Inflammatory macrophage treated with lipopolysaccharide for 1 hour (primary cell): ENCODE results near the gene USP17L5.
"Not testable (repeated sequence)": the region's sequence is repeated elsewhere in the genome, so short reads cannot be mapped to it uniquely, and the experiment has no call there.

Experiments
- DNase-seq, 2 donors: peaks; one replicate each; pipeline ENCODE4 v3.0.0-alpha.2; 2020 to 2022

The USP17L5 gene, protein sequence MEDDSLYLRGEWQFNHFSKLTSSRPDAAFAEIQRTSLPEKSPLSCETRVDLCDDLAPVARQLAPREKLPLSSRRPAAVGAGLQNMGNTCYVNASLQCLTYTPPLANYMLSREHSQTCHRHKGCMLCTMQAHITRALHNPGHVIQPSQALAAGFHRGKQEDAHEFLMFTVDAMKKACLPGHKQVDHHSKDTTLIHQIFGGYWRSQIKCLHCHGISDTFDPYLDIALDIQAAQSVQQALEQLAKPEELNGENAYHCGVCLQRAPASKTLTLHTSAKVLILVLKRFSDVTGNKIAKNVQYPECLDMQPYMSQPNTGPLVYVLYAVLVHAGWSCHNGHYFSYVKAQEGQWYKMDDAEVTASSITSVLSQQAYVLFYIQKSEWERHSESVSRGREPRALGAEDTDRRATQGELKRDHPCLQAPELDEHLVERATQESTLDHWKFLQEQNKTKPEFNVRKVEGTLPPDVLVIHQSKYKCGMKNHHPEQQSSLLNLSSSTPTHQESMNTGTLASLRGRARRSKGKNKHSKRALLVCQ

DNA sequence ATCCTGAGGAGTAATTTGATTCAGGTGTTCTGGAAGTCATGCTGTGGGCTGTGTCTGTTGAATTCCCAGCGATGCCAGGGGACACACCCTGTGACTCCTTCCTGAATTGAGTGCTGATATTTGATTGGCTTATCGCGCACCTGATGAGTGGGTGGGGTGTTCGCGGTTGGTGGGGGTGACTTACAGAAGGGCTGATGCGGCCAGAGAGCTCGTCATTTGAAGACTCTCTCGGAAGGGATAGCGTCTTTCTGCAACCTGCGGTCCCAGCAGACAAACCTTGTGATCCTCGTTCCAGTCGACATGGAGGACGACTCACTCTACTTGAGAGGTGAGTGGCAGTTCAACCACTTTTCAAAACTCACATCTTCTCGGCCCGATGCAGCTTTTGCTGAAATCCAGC lies at the start of gene USP17L5:
USP17L5 (plus strand) TSS at position 301 of the 400 bp plus-strand sequence; CDS start at position 301, 0 bp downstream.
- not testable (repeated sequence) for DNase-seq

DNA sequence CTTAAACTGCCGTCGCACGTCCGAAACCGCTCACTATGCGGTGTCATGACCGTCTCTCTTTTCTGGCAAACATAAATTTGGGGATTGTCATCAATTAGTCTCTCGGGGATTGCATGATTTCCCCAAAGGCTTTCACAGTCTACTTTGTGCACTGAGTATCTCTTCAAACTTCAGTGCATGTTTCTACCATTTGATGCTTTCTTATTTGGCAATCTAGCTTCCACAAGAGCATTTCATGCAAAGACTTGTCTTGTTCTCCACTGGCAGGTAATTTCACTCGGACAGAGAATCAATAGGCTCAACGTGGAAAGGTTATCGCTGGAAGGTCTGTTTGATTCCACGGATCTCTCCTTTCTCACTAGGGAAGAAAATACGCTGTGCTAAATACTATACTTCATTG lies 15.0 kb upstream of the USP17L5 start:
- not testable (repeated sequence) for DNase-seq

DNA sequence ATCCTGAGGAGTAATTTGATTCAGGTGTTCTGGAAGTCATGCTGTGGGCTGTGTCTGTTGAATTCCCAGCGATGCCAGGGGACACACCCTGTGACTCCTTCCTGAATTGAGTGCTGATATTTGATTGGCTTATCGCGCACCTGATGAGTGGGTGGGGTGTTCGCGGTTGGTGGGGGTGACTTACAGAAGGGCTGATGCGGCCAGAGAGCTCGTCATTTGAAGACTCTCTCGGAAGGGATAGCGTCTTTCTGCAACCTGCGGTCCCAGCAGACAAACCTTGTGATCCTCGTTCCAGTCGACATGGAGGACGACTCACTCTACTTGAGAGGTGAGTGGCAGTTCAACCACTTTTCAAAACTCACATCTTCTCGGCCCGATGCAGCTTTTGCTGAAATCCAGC lies 14.3 kb upstream of the USP17L5 start, which contains the start of gene USP17L24:
USP17L24 (plus strand) TSS at position 301 of the 400 bp plus-strand sequence; CDS start at position 301, 0 bp downstream.
- DNase-seq: not testable (repeated sequence)

DNA sequence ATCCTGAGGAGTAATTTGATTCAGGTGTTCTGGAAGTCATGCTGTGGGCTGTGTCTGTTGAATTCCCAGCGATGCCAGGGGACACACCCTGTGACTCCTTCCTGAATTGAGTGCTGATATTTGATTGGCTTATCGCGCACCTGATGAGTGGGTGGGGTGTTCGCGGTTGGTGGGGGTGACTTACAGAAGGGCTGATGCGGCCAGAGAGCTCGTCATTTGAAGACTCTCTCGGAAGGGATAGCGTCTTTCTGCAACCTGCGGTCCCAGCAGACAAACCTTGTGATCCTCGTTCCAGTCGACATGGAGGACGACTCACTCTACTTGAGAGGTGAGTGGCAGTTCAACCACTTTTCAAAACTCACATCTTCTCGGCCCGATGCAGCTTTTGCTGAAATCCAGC lies 9.6 kb upstream of the USP17L5 start, which contains the start of gene USP17L25:
USP17L25 (plus strand) TSS at position 301 of the 400 bp plus-strand sequence; CDS start at position 301, 0 bp downstream.
- DNase-seq: not testable (repeated sequence)

DNA sequence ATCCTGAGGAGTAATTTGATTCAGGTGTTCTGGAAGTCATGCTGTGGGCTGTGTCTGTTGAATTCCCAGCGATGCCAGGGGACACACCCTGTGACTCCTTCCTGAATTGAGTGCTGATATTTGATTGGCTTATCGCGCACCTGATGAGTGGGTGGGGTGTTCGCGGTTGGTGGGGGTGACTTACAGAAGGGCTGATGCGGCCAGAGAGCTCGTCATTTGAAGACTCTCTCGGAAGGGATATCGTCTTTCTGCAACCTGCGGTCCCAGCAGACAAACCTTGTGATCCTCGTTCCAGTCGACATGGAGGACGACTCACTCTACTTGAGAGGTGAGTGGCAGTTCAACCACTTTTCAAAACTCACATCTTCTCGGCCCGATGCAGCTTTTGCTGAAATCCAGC lies 4.8 kb upstream of the USP17L5 start, which contains the start of gene USP17L26:
USP17L26 (plus strand) TSS at position 301 of the 400 bp plus-strand sequence; CDS start at position 301, 0 bp downstream.
- DNase-seq: not testable (repeated sequence)

DNA sequence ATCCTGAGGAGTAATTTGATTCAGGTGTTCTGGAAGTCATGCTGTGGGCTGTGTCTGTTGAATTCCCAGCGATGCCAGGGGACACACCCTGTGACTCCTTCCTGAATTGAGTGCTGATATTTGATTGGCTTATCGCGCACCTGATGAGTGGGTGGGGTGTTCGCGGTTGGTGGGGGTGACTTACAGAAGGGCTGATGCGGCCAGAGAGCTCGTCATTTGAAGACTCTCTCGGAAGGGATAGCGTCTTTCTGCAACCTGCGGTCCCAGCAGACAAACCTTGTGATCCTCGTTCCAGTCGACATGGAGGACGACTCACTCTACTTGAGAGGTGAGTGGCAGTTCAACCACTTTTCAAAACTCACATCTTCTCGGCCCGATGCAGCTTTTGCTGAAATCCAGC lies 4.6 kb downstream of the USP17L5 start, which contains the start of gene USP17L27:
USP17L27 (plus strand) TSS at position 301 of the 400 bp plus-strand sequence; CDS start at position 301, 0 bp downstream.
- not testable (repeated sequence) for DNase-seq

GRCh38 chr4:9348593-9348992 lies 9.4 kb downstream of the USP17L5 start, which contains the start of gene USP17L28:
Gene USP17L28, plus strand, starts transcription at chr4:9348893. Its CDS starts 0 bp downstream, at chr4:9348893.
- DNase-seq: not testable (repeated sequence)

- DNase-seq: not testable (repeated sequence)
These were observed 11.7 kb downstream of the USP17L5 start for GRCh38 chr4:9350866-9351265.

DNA sequence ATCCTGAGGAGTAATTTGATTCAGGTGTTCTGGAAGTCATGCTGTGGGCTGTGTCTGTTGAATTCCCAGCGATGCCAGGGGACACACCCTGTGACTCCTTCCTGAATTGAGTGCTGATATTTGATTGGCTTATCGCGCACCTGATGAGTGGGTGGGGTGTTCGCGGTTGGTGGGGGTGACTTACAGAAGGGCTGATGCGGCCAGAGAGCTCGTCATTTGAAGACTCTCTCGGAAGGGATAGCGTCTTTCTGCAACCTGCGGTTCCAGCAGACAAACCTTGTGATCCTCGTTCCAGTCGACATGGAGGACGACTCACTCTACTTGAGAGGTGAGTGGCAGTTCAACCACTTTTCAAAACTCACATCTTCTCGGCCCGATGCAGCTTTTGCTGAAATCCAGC lies 14.1 kb downstream of the USP17L5 start, which contains the start of gene USP17L29:
USP17L29 (plus strand) TSS at position 301 of the 400 bp plus-strand sequence; CDS start at position 301, 0 bp downstream.
- DNase-seq: not testable (repeated sequence)

DNA sequence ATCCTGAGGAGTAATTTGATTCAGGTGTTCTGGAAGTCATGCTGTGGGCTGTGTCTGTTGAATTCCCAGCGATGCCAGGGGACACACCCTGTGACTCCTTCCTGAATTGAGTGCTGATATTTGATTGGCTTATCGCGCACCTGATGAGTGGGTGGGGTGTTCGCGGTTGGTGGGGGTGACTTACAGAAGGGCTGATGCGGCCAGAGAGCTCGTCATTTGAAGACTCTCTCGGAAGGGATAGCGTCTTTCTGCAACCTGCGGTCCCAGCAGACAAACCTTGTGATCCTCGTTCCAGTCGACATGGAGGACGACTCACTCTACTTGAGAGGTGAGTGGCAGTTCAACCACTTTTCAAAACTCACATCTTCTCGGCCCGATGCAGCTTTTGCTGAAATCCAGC lies 23.6 kb downstream of the USP17L5 start, which contains the start of gene USP17L30:
USP17L30 (plus strand) TSS at position 301 of the 400 bp plus-strand sequence; CDS start at position 301, 0 bp downstream.
- DNase-seq: not testable (repeated sequence)

DNA sequence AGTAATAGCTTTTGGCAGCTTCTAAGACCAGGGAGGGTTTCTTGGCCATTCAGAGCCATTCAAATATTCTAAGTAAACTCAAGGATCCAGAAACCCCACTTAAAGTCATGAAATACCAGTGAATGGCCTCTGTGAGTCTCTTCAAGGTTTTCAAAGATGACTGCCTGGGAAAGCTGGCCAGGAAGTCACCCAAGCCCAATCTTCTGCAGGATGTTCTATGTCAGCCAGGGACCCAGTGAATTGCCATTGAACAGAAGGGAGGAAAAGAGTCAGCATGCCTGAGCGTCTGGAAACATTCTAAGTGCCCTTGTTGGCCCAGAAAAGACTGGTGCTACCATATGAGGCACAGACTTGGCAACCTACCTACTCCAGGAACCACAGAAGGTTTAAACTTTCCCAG lies 40.7 kb downstream of the USP17L5 start:
- not testable (repeated sequence) for DNase-seq

DNA sequence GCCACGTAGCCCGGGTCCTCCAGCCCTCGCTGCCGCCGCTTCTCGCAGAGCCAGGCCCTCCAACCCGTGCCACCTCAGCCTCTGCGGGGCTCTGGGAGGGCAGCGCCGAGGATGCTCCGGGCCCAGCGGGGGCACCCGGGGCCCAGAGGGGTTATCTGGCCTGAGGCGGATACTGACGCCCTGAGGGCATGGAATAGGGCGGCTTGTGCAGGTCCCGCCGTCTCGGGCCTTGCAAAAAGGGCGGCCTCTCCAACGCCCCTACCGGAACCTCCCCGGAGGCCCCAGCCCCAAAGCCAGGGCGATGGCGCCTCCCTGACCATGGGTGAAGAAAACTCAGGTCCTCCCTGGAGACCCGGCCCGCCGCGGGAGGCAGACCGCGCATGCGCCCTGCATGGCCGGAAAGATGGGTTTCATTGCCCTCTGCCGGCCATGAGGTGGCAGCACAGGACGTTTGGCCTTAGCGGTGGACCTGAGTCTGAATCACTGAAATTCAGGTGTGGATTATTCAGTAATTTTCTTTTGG lies 41.9 kb downstream of the USP17L5 start:
- not testable (repeated sequence) for DNase-seq

- no peak for DNase-seq
These were observed 44.9 kb downstream of the USP17L5 start for GRCh38 chr4:9384126-9384525.

DNA sequence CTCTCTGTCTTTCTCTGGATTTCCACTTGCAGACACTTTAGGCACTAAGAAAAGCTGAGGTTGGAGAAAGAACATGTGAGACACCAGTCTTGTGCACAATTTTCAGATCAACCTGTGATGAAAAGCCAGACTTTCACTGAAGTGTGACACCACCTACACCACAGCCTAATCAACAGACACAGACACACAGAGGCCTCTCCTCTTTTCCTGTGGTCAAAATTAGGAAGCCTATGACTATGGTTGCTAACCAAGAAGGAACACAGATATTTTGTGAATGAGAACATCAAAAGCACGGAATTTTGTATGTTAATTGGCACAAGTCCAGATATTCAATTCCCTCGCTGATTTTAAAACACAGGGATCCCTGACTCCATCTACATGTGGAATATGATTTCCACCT lies 49.8 kb downstream of the USP17L5 start:
- not testable (repeated sequence) for DNase-seq
